GM21717 (cell line): ENCODE results near the gene IL1RAPL1.
"Not testable (repeated sequence)": the region's sequence is repeated elsewhere in the genome, so short reads cannot be mapped to it uniquely, and the experiment has no call there.

Source experiments
- ATAC-seq: cut with Tn5 transposase; IDR thresholded peaks from one replicate; pipeline ENCODE4 v1.9.1; 2021; ENCODE audit warnings: mild to moderate bottlenecking, moderate library complexity; ENCODE audit not compliant: unreplicated experiment

Gene IL1RAPL1

DNA sequence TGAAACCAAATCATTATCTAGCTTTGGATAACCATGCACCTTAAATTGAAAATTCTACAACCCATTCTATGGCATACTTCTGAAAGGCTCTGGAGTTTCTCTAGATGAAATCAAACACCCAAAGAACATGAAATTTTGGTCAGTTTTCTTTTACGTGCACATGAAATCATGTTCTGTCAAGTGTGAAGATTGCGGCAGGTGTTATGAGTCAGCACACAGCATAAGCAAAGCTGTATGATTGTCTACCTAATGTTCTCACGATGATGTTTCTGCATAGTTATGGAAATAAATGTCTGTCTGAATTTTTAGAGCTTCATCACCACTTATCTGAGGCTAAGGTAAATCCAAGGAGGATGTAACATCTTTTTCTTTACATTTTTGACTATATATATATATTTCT, 495.3 kb downstream of the IL1RAPL1 start:
- no peak for ATAC-seq

- no peak for ATAC-seq
Measured at GRCh38 chrX:29083823-29084222, 496.6 kb downstream of the IL1RAPL1 start.

- no peak for ATAC-seq
Measured at GRCh38 chrX:29090811-29091210, 503.6 kb downstream of the IL1RAPL1 start.

- no peak for ATAC-seq
Measured at GRCh38 chrX:29107231-29107630, 520.0 kb downstream of the IL1RAPL1 start.

GRCh38 chrX:29110041-29110440, 522.8 kb downstream of the IL1RAPL1 start:
- no peak for ATAC-seq

GRCh38 chrX:29113221-29113620, 526.0 kb downstream of the IL1RAPL1 start:
- ATAC-seq, result no peak

GRCh38 chrX:29122817-29123216, 535.6 kb downstream of the IL1RAPL1 start:
- not testable (repeated sequence) for ATAC-seq

GRCh38 chrX:29130905-29131304, 543.7 kb downstream of the IL1RAPL1 start:
- no peak for ATAC-seq

GRCh38 chrX:29136904-29137303, 549.7 kb downstream of the IL1RAPL1 start:
- ATAC-seq, result no peak

- ATAC-seq, result no peak
Measured at GRCh38 chrX:29138003-29138402, 550.8 kb downstream of the IL1RAPL1 start.

DNA sequence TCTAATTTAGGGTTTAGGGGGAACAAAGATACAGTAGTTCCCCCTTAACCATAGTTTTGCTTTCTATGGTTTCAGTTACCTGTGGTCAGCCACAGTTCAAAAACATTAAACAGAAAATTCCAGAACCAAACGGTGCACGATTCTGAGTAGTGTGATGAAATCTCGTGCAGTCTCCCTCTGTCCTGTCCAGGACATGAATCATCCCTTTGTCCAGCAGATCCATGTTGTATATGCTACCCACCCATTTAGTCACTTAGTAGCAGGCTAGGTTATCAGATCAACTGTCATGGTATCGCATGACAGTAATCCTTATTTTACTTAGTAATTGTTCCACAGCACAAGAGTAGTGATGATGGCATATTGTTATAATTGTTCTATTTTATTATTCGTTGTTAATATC, 556.1 kb downstream of the IL1RAPL1 start:
- no peak for ATAC-seq

DNA sequence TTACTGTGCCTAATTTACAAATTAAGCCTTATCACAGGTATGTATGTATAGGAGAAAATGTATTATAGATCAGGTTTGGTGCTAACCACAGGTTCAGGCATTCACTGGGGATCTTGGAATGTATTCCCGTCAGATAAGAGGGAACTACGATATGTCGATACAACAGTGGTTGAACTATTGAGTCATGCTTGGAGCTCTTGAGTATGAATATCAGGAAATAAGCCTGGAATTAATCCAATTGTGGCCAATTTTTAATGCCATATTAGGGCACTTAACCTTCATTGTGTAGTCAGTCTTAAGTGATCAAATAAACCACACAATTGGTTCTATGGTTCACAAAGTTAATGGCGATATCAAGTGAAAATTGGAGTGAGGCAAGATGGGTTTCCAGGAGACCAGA, 556.5 kb downstream of the IL1RAPL1 start:
- no peak for ATAC-seq

DNA sequence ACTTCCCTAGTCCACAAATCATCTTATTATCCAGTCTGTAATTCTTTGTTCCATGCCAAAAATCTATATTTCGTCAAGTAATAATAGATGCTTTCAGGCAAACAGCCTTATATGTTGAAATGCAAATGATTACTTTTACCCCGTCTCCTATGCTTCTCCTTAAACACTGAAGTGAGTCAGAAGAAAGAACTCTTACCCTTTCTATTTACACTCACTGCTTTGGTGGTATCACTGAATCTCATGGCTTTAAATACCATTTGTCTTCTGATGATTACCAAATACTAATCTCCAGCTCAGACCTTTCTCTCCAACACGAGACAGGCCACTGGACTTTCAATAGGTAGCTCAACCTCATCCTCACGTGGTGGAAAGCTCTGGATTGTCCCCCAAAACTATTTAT, 558.1 kb downstream of the IL1RAPL1 start:
- no peak for ATAC-seq

DNA sequence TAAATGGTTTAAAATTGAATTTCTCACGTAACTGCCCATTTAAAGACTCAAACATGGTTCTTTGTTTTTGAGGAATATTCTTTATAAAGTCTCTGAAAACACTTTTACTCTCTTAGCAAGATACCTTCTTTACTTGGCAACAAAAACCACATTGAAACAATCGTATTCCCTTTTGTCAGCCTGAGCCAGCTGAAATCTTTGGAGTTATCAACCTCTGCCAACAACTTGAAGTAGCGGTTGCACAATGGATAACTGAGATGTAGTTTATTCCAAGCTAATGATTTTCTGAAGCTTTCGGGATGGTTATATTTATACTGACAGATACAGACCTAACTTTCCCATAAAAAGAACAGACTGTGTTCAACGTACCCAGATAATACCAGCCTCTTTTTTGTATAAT, 561.3 kb downstream of the IL1RAPL1 start:
- ATAC-seq, result no peak

GRCh38 chrX:29155286-29155685, 568.0 kb downstream of the IL1RAPL1 start:
- ATAC-seq, result no peak

- no peak for ATAC-seq
Measured at GRCh38 chrX:29172880-29173279, 585.6 kb downstream of the IL1RAPL1 start.

GRCh38 chrX:29187264-29187663, 600.0 kb downstream of the IL1RAPL1 start:
- no peak for ATAC-seq

- ATAC-seq, result no peak
Measured at GRCh38 chrX:29196501-29196900, 609.3 kb downstream of the IL1RAPL1 start.

GRCh38 chrX:29215251-29215650, 628.0 kb downstream of the IL1RAPL1 start:
- ATAC-seq, result no peak

GRCh38 chrX:29225670-29226069, 638.4 kb downstream of the IL1RAPL1 start:
- ATAC-seq, result no peak

- ATAC-seq, result no peak
Measured at GRCh38 chrX:29229802-29230201, 642.6 kb downstream of the IL1RAPL1 start.

GRCh38 chrX:29231800-29232199, 644.6 kb downstream of the IL1RAPL1 start:
- ATAC-seq, result no peak

- no peak for ATAC-seq
Measured at GRCh38 chrX:29233592-29234183, 646.4 kb downstream of the IL1RAPL1 start.
